ENCODE results near the gene TBC1D16. TPM values are rescaled to one million over a fixed set of nuclear protein-coding genes. Genes with fewer than 3 reads are reported as not detected.

The TBC1D16 gene
- total RNA-seq, 1 experiment from 2014 or later, result 35.9 TPM

- intact Hi-C loops (cut with micrococcal nuclease; ENCODE audit: unreplicated experiment), result no loop called here
- Mint-ChIP-seq H3K9me3 (ENCODE audit: low read depth, unreplicated experiment) (no peaks in the 10 kb centered on the region), H3K4me3 (ENCODE audit: low read depth, unreplicated experiment) (no peak overlapping the region), H3K27me3 (ENCODE audit: unreplicated experiment) (no peaks in the 10 kb centered on the region), H3K4me1 (ENCODE audit: low read depth, unreplicated experiment) (peaks cover 48% of the 10 kb centered on the region), H3K27ac (ENCODE audit: unreplicated experiment) (no peak overlapping the region), H3K36me3 (ENCODE audit: insufficient read depth, unreplicated experiment) (peaks cover 15% of the 10 kb centered on the region)
- peak; percentile 29 for DNase-seq
- no TSS peak for BruUV-seq (replicated peaks)
- no peak for TF ChIP-seq CTCF (IDR thresholded peaks at IDR 0.05; ENCODE audit: unreplicated experiment)
- CTCF ChIA-PET, result interaction anchor here (0.6 to 1.9 kb wide), 5 partner anchors 21 to 330 kb away, joined by 3 to 7 read pairs (median 3); no protein-coding TSS in a partner anchor
These were observed 6.3 kb downstream of the TBC1D16 start for GRCh38 chr17:80029258-80029974.

- intact Hi-C loops (cut with micrococcal nuclease; ENCODE audit: unreplicated experiment), result no loop called here
- no peak overlapping the region for H3K27ac Mint-ChIP-seq (ENCODE audit: unreplicated experiment)
- DNase-seq, result no peak
- no peak overlapping the region for H3K4me3 Mint-ChIP-seq (ENCODE audit: low read depth, unreplicated experiment)
- BruUV-seq (replicated peaks), result no TSS peak
- H3K4me1 Mint-ChIP-seq (ENCODE audit: low read depth, unreplicated experiment), result peaks cover 45% of the 10 kb centered on the region
- CTCF ChIA-PET, result interaction anchor here (1.9 kb wide), 1 partner anchor 20 kb away, joined by 7 read pairs; no protein-coding TSS in a partner anchor
- H3K9me3 Mint-ChIP-seq (ENCODE audit: low read depth, unreplicated experiment), result no peaks in the 10 kb centered on the region
- no peak for TF ChIP-seq CTCF (IDR thresholded peaks at IDR 0.05; ENCODE audit: unreplicated experiment)
- H3K27me3 Mint-ChIP-seq (ENCODE audit: unreplicated experiment), result no peaks in the 10 kb centered on the region
- H3K36me3 Mint-ChIP-seq (ENCODE audit: insufficient read depth, unreplicated experiment), result peaks cover 15% of the 10 kb centered on the region
These were observed 7.6 kb downstream of the TBC1D16 start for GRCh38 chr17:80028030-80028429.

- Mint-ChIP-seq H3K4me3 (ENCODE audit: low read depth, unreplicated experiment) (no peak overlapping the region), H3K4me1 (ENCODE audit: low read depth, unreplicated experiment) (peaks cover 35% of the 10 kb centered on the region), H3K27me3 (ENCODE audit: unreplicated experiment) (no peaks in the 10 kb centered on the region), H3K36me3 (ENCODE audit: insufficient read depth, unreplicated experiment) (peaks cover 15% of the 10 kb centered on the region), H3K27ac (ENCODE audit: unreplicated experiment) (no peak overlapping the region), H3K9me3 (ENCODE audit: low read depth, unreplicated experiment) (no peaks in the 10 kb centered on the region)
- no peak for DNase-seq
- CTCF ChIA-PET, result no interaction called here
- intact Hi-C loops (cut with micrococcal nuclease; ENCODE audit: unreplicated experiment), result no loop called here
- TF ChIP-seq CTCF (IDR thresholded peaks at IDR 0.05; ENCODE audit: unreplicated experiment), result no peak
- BruUV-seq (replicated peaks), result no TSS peak
These were observed 8.6 kb downstream of the TBC1D16 start for GRCh38 chr17:80027043-80027435.

DNA sequence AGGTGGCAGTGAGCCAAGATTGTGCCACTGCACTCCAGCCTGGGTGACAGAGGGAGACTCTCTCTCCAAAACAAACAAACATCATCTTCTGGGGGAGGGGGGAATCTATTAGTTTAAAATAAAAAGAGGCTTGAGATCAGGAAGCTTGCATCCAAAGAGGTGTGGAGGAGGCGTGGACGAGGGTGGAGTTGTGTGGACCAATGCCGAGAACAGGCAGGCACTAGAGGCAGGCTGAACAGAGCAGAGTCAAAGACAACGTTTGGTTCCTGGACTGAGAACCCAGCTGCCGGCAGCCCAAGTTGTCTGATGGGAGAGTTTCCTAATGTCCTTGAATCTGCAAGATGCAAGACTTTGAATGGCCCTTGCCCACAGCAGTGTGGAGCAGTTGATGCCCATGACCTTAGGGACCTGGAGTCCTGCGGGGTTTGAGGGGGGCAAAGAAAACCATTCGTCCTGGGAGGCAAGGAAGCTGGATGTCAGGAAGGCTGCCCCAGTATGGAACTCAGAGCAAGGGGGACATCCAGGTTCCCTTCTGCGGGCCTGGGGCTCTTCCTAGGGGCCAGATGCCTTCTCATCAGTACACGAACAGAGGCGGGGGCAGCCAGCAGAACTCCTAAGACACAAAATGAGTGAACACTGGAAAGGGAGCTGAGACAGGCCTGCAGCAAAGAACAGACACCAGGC, 9.2 kb downstream of the TBC1D16 start:
- intact Hi-C loops (cut with micrococcal nuclease; ENCODE audit: unreplicated experiment), result no loop called here
- CTCF ChIA-PET, result no interaction called here
- Mint-ChIP-seq H3K27me3 (ENCODE audit: unreplicated experiment) (no peaks in the 10 kb centered on the region), H3K27ac (ENCODE audit: unreplicated experiment) (no peak overlapping the region), H3K4me1 (ENCODE audit: low read depth, unreplicated experiment) (peaks cover 35% of the 10 kb centered on the region), H3K9me3 (ENCODE audit: low read depth, unreplicated experiment) (no peaks in the 10 kb centered on the region), H3K36me3 (ENCODE audit: insufficient read depth, unreplicated experiment) (peaks cover 15% of the 10 kb centered on the region), H3K4me3 (ENCODE audit: low read depth, unreplicated experiment) (no peak overlapping the region)
- no TSS peak for BruUV-seq (replicated peaks)
- no peak for DNase-seq
- no peak for TF ChIP-seq CTCF (IDR thresholded peaks at IDR 0.05; ENCODE audit: unreplicated experiment)
